A673 (cell line): ENCODE measurements around the gene TAX1BP1. TPM values are rescaled to one million over a fixed set of nuclear protein-coding genes. Genes with fewer than 3 reads are reported as not detected.

Experiments
- BruUV-seq: library from RNA; stranded (reverse); fragments of 400-500 nt; replicated peaks from 2 replicates; lab custom pipeline; 2021; lab: Mats Ljungman, UMichigan
- CTCF ChIA-PET: fragments of 300-600 bp; sonication (Branson Sonifier 250); formaldehyde crosslinking; loops from one replicate; lab custom pipeline; 2022; ENCODE audit warnings: antibody characterized with exemption; lab: Charles Lee
- POLR2A ChIA-PET: fragments of 300-600 bp; sonication (Branson Sonifier 250); formaldehyde crosslinking; loops from one replicate; lab custom pipeline; 2022; ENCODE audit warnings: antibody characterized with exemption; ENCODE audit not compliant: low non-redundant PET; lab: Charles Lee
- DNase-seq: peaks from one replicate; pipeline ENCODE4 v3.0.0-alpha.2; 2015; ENCODE audit warnings: low spot score
- H3K27ac ChIP-seq: fragments of 200-600 bp; sonication (generic); 2 replicates; pipeline ENCODE4 v1.5.1; 2016; ENCODE audit warnings: mixed run types, low read depth, mild to moderate bottlenecking, mixed read lengths, antibody characterized with exemption, low read length; ENCODE audit not compliant: poor library complexity, severe bottlenecking
- H3K27me3 ChIP-seq: fragments of 200-600 bp; sonication (generic); replicated peaks from 2 replicates; pipeline ENCODE4 v1.6.1; 2017; ENCODE audit warnings: mixed run types, low read depth, mild to moderate bottlenecking, mixed read lengths, antibody characterized with exemption, low read length; ENCODE audit not compliant: insufficient read depth, poor library complexity
- H3K36me3 ChIP-seq: fragments of 200-600 bp; sonication (generic); 2 replicates; pipeline ENCODE4 v1.6.1; 2016; ENCODE audit warnings: mixed run types, mild to moderate bottlenecking, mixed read lengths, antibody characterized with exemption, low read length; ENCODE audit not compliant: insufficient read depth, poor library complexity, severe bottlenecking
- H3K4me1 ChIP-seq: fragments of 200-600 bp; sonication (generic); 2 replicates; pipeline ENCODE4 v1.6.1; 2017; ENCODE audit warnings: mixed run types, mild to moderate bottlenecking, mixed read lengths, antibody characterized with exemption, low read length; ENCODE audit not compliant: insufficient read depth, poor library complexity, severe bottlenecking
- H3K4me3 ChIP-seq: fragments of 200-600 bp; sonication (generic); 2 replicates; pipeline ENCODE4 v1.5.1; 2016; ENCODE audit warnings: low read depth, mixed run types, mild to moderate bottlenecking, mixed read lengths, low read length; ENCODE audit not compliant: poor library complexity, severe bottlenecking
- H3K9me3 ChIP-seq: fragments of 200-600 bp; sonication (generic); 2 replicates; pipeline ENCODE4 v1.6.1; 2016; ENCODE audit warnings: mixed run types, low read depth, mild to moderate bottlenecking, mixed read lengths, antibody characterized with exemption, low read length; ENCODE audit not compliant: poor library complexity, severe bottlenecking
- CTCF ChIP-seq: fragments of 300-800, 200-600 bp; sonication (generic); conservative IDR thresholded peaks from 2 replicates; pipeline ENCODE4 v1.5.1; 2017; ENCODE audit warnings: low read depth, mild to moderate bottlenecking, antibody characterized with exemption, low read length, moderate library complexity, mixed read lengths
- EZH2 ChIP-seq: fragments of 200-600 bp; sonication (generic); IDR thresholded peaks from 2 replicates; pipeline ENCODE4 v1.6.1; 2017; ENCODE audit warnings: borderline replicate concordance, low read depth, mild to moderate bottlenecking, mixed read lengths, antibody characterized with exemption, low read length; ENCODE audit not compliant: poor library complexity, severe bottlenecking
- intact Hi-C: fragments of 100-400 bp; cut with micrococcal nuclease; formaldehyde crosslinking; loops from one replicate; pipeline ENCODE4 v1.10.0; 2022; ENCODE audit not compliant: unreplicated experiment
- total RNA-seq: library from RNA; stranded (reverse); gene quantifications from 2 replicates; pipeline ENCODE4 v1.2.3, GENCODE V29; 2021

TAX1BP1 gene
- total RNA-seq, 1 experiment from 2014 or later, result 54.0 TPM

- no TSS peak for BruUV-seq
- Histone ChIP-seq H3K27ac (no peak overlapping the region), H3K9me3 (no peaks in the 10 kb centered on the region), H3K27me3 (peaks cover 8% of the 10 kb centered on the region), H3K4me1 (no peaks in the 10 kb centered on the region), H3K36me3 (no peaks in the 10 kb centered on the region), H3K4me3 (no peak overlapping the region)
- TF ChIP-seq EZH2 (no peak), CTCF (no peak)
- DNase-seq, result no peak
- ChIA-PET CTCF (no interaction called here), POLR2A (no interaction called here)
- intact Hi-C loops, result no loop called here
Observed at GRCh38 chr7:27712217-27712616, 27.7 kb upstream of the TAX1BP1 start.

- intact Hi-C loops, result no loop called here
- Histone ChIP-seq H3K36me3 (no peaks in the 10 kb centered on the region), H3K9me3 (no peaks in the 10 kb centered on the region), H3K4me3 (no peak overlapping the region), H3K27me3 (peaks cover 8% of the 10 kb centered on the region), H3K27ac (no peak overlapping the region), H3K4me1 (no peaks in the 10 kb centered on the region)
- DNase-seq, result no peak
- CTCF ChIA-PET, result no interaction called here
- TF ChIP-seq EZH2 (no peak), CTCF (no peak)
- POLR2A ChIA-PET, result no interaction called here
- no TSS peak for BruUV-seq
Observed at GRCh38 chr7:27714831-27715444, 25.0 kb upstream of the TAX1BP1 start.

- H3K9me3 ChIP-seq, result no peaks in the 10 kb centered on the region
- H3K36me3 ChIP-seq, result no peaks in the 10 kb centered on the region
- TF ChIP-seq CTCF (no peak; the same call in 1 of the 2 replicates), EZH2 (no peak)
- no peaks in the 10 kb centered on the region for H3K27me3 ChIP-seq
- no peak overlapping the region for H3K27ac ChIP-seq
- BruUV-seq, result no TSS peak
- H3K4me1 ChIP-seq, result no peaks in the 10 kb centered on the region
- intact Hi-C loops, result no loop called here
- peak; percentile 14 for DNase-seq
- ChIA-PET CTCF (interaction anchor here (0.6 kb wide), 1 partner anchor 9 kb away, joined by 5 read pairs; no protein-coding TSS in a partner anchor), POLR2A (no interaction called here)
- H3K4me3 ChIP-seq, result no peak overlapping the region
Observed at GRCh38 chr7:27723085-27723484, 16.9 kb upstream of the TAX1BP1 start.
